GM23248 (cell line): Measurements from ENCODE around the gene SLC22A9. TPM values are rescaled to one million over a fixed set of nuclear protein-coding genes. Genes with fewer than 3 reads are reported as not detected.
"Not testable (repeated sequence)": the region's sequence is repeated elsewhere in the genome, so short reads cannot be mapped to it uniquely, and the experiment has no call there.

Experiments used
- DNase-seq: peaks from one replicate; pipeline ENCODE4 v3.0.0-alpha.2; 2015
- H2AFZ ChIP-seq: fragments of 200-600 bp; sonication (generic); 2 replicates; pipeline ENCODE4 v1.6.1; 2016; ENCODE audit warnings: antibody characterized with exemption
- H3F3A ChIP-seq: fragments of 200-600 bp; sonication (generic); 2 replicates; pipeline ENCODE4 v1.6.1; 2016; ENCODE audit warnings: mild to moderate bottlenecking, antibody characterized with exemption, mixed run types; ENCODE audit not compliant: insufficient read depth
- H3K27ac ChIP-seq: fragments of 200-600 bp; sonication (generic); 2 replicates; pipeline ENCODE4 v1.5.1; 2016; ENCODE audit warnings: mild to moderate bottlenecking
- H3K27me3 ChIP-seq: fragments of 200-600 bp; sonication (generic); replicated peaks from 2 replicates; pipeline ENCODE4 v1.6.1; 2016; ENCODE audit warnings: mild to moderate bottlenecking; ENCODE audit not compliant: insufficient read depth
- H3K36me3 ChIP-seq: fragments of 200-600 bp; sonication (generic); 2 replicates; pipeline ENCODE4 v1.6.1; 2016; ENCODE audit warnings: low read depth, mild to moderate bottlenecking
- H3K4me1 ChIP-seq: fragments of 200-600 bp; sonication (generic); 2 replicates; pipeline ENCODE4 v1.6.1; 2016; ENCODE audit warnings: mild to moderate bottlenecking; ENCODE audit not compliant: insufficient read depth
- H3K4me2 ChIP-seq: fragments of 200-600 bp; sonication (generic); one replicate; pipeline ENCODE4 v1.6.1; 2016; ENCODE audit warnings: mild to moderate bottlenecking; ENCODE audit not compliant: unreplicated experiment
- H3K4me3 ChIP-seq: fragments of 200-600 bp; sonication (generic); 2 replicates; pipeline ENCODE4 v1.5.1; 2016; ENCODE audit warnings: mild to moderate bottlenecking
- H3K79me2 ChIP-seq: fragments of 200-600 bp; sonication (generic); 2 replicates; pipeline ENCODE4 v1.6.1; 2016; ENCODE audit warnings: mild to moderate bottlenecking; ENCODE audit not compliant: insufficient read depth
- H3K9ac ChIP-seq: fragments of 200-600 bp; sonication (generic); 2 replicates; pipeline ENCODE4 v1.6.1; 2016; ENCODE audit warnings: mild to moderate bottlenecking
- H3K9me2 ChIP-seq: fragments of 200-600 bp; sonication (generic); 2 replicates; pipeline ENCODE4 v1.6.1; 2016; ENCODE audit warnings: mixed run types, mild to moderate bottlenecking, moderate library complexity; ENCODE audit not compliant: insufficient read depth
- H3K9me3 ChIP-seq: fragments of 200-600 bp; sonication (generic); one replicate; pipeline ENCODE4 v1.6.1; 2017; ENCODE audit warnings: low read depth
- H4K20me1 ChIP-seq: fragments of 200-600 bp; sonication (generic); 2 replicates; pipeline ENCODE4 v1.6.0; 2016; ENCODE audit not compliant: insufficient read depth
- EZH2 ChIP-seq: fragments of 200-600 bp; sonication (generic); IDR thresholded peaks from 2 replicates; pipeline ENCODE4 v1.6.1; 2018; ENCODE audit warnings: antibody characterized with exemption, mild to moderate bottlenecking; ENCODE audit not compliant: insufficient read depth, poor library complexity, severe bottlenecking
- EZH2phosphoT487 ChIP-seq: fragments of 200-600 bp; sonication (generic); IDR thresholded peaks from 2 replicates; pipeline ENCODE4 v1.6.1; 2018; ENCODE audit warnings: antibody characterized with exemption, moderate library complexity, mild to moderate bottlenecking, low read depth; ENCODE audit not compliant: insufficient read depth
- WGBS, 2 experiments: methylation state at CpG; one replicate each; pipeline ENCODE4 v1.1.6; 2015 to 2017; ENCODE audit warnings: low lambda C conversion rate in 2 of 2, low coverage in 1 of 2; ENCODE audit errors: missing lambda C conversion rate in 2 of 2; 5-methylcytosine and 5-hydroxymethylcytosine counted together
- in situ Hi-C: fragments of 300-500 bp; cut with MboI; formaldehyde crosslinking; loops from 2 replicates; pipeline ENCODE4 v1.15.0; 2020
- polyA plus RNA-seq: library from polyadenylated mRNA; unstranded; fragments of >200 nt; fragmentation: Nextera tagmentation; extraction: Ambion mirVana; gene quantifications from 2 replicates; pipeline ENCODE4 v1.2.1, GENCODE V29; 2016
- total RNA-seq: library from RNA; depleted of rRNA; stranded (reverse); fragments of >200 nt; shearing (Covaris generic); gene quantifications from 2 replicates; pipeline ENCODE4 v1.2.3, GENCODE V29; 2014; rRNA removed

The SLC22A9 gene
- total RNA-seq (not detected in 2 replicates), polyA plus RNA-seq (not detected in 2 replicates)

GRCh38 chr11:63369165-63369970, at the start of gene SLC22A9:
Gene SLC22A9 (plus strand): TSS chr11:63369785. CDS start chr11:63370057, 272 bp downstream.
- no peaks in the 10 kb centered on the region for H3F3A ChIP-seq
- H3K4me1 ChIP-seq = no peaks in the 10 kb centered on the region
- H4K20me1 ChIP-seq = no peaks in the 10 kb centered on the region
- TF ChIP-seq EZH2phosphoT487 (no peak), EZH2 (no peak)
- in situ Hi-C loops = no loop called here
- no peaks in the 10 kb centered on the region for H3K79me2 ChIP-seq
- WGBS, 2 experiments = 18 to 19% methylated on average over 10 of the region's 10 CpGs
- no peak within 1 kb of the TSS for H3K27ac ChIP-seq
- H2AFZ ChIP-seq = no peak within 1 kb of the TSS
- no peak within 1 kb of the TSS for H3K4me2 ChIP-seq
- H3K9me2 ChIP-seq = no peaks in the 10 kb centered on the region
- H3K9ac ChIP-seq = no peak within 1 kb of the TSS
- no peak within 1 kb of the TSS for H3K4me3 ChIP-seq
- no peaks in the 10 kb centered on the region for H3K27me3 ChIP-seq
- H3K9me3 ChIP-seq = no peaks in the 10 kb centered on the region
- H3K36me3 ChIP-seq = no peaks in the 10 kb centered on the region
- DNase-seq = no peak

- DNase-seq = no peak
Observed at GRCh38 chr11:63321723-63322122, 47.9 kb upstream of the SLC22A9 start.

GRCh38 chr11:63335089-63335488, 34.5 kb upstream of the SLC22A9 start:
- H3K27ac ChIP-seq, H3K79me2 ChIP-seq, H3K9ac ChIP-seq, H3K36me3 ChIP-seq, H4K20me1 ChIP-seq, H2AFZ ChIP-seq, H3K4me3 ChIP-seq, DNase-seq, H3K9me3 ChIP-seq, H3K9me2 ChIP-seq, H3F3A ChIP-seq, H3K27me3 ChIP-seq, in situ Hi-C loops, H3K4me2 ChIP-seq, H3K4me1 ChIP-seq: not testable (repeated sequence)
- WGBS, 2 experiments = 13 to 22% methylated on average over 3 of the region's 3 CpGs

More at GRCh38 chr11:63321723-63322122, 47.9 kb upstream of the SLC22A9 start:
- no peak for TF ChIP-seq EZH2
- TF ChIP-seq EZH2phosphoT487 = no peak
- H3K27me3 ChIP-seq = no peaks in the 10 kb centered on the region
- no peak overlapping the region for H2AFZ ChIP-seq
- H3K9ac ChIP-seq = no peak overlapping the region
- no peaks in the 10 kb centered on the region for H3F3A ChIP-seq
- H3K9me3 ChIP-seq = no peaks in the 10 kb centered on the region
- no peaks in the 10 kb centered on the region for H3K36me3 ChIP-seq
- H3K79me2 ChIP-seq = no peaks in the 10 kb centered on the region
- H3K4me3 ChIP-seq = no peak overlapping the region
- no peaks in the 10 kb centered on the region for H3K9me2 ChIP-seq
- H4K20me1 ChIP-seq = no peaks in the 10 kb centered on the region
- H3K4me2 ChIP-seq = no peak overlapping the region
- no peak overlapping the region for H3K27ac ChIP-seq
- H3K4me1 ChIP-seq = no peaks in the 10 kb centered on the region
- in situ Hi-C loops = no loop called here

- Histone ChIP-seq H3K4me3 (no peak overlapping the region), H3K36me3 (no peaks in the 10 kb centered on the region), H3K9me3 (no peaks in the 10 kb centered on the region), H3F3A (no peaks in the 10 kb centered on the region), H3K9me2 (no peaks in the 10 kb centered on the region), H2AFZ (no peak overlapping the region), H3K4me1 (no peaks in the 10 kb centered on the region), H3K4me2 (no peak overlapping the region), H3K27ac (no peak overlapping the region), H3K27me3 (no peaks in the 10 kb centered on the region), H4K20me1 (no peaks in the 10 kb centered on the region), H3K9ac (no peak overlapping the region), H3K79me2 (no peaks in the 10 kb centered on the region)
- TF ChIP-seq EZH2phosphoT487 (no peak), EZH2 (no peak)
- DNase-seq = no peak
- in situ Hi-C loops = no loop called here
- 8 to 10% methylated on average over 3 of the region's 3 CpGs for WGBS, 2 experiments
Observed at GRCh38 chr11:63337070-63337469, 32.5 kb upstream of the SLC22A9 start.

- Histone ChIP-seq H3F3A (no peaks in the 10 kb centered on the region), H2AFZ (no peak overlapping the region), H3K4me2 (no peak overlapping the region), H3K9me2 (no peaks in the 10 kb centered on the region), H3K36me3 (no peaks in the 10 kb centered on the region), H3K9ac (no peak overlapping the region), H3K9me3 (no peaks in the 10 kb centered on the region), H3K27ac (no peak overlapping the region), H3K4me1 (no peaks in the 10 kb centered on the region), H3K4me3 (no peak overlapping the region), H3K27me3 (no peaks in the 10 kb centered on the region), H4K20me1 (no peaks in the 10 kb centered on the region), H3K79me2 (no peaks in the 10 kb centered on the region)
- DNase-seq = no peak
- in situ Hi-C loops = no loop called here
- no peak for TF ChIP-seq EZH2phosphoT487
- no peak for TF ChIP-seq EZH2
- 4% methylated on average over 1 of the region's 1 CpG for WGBS, 2 experiments
Observed at GRCh38 chr11:63343130-63343529, 26.5 kb upstream of the SLC22A9 start.
